Neural cell (in vitro differentiated cells): ENCODE results near the gene TMEM179B. TPM values are rescaled to one million over a fixed set of nuclear protein-coding genes. Genes with fewer than 3 reads are reported as not detected.

Source experiments
- H2AFZ ChIP-seq: fragments of 200-600, 300-800 bp; sonication (generic), shearing (Covaris generic); 2 replicates; pipeline ENCODE4 v1.6.0; 2014; ENCODE audit warnings: low read depth, mild to moderate bottlenecking, antibody characterized with exemption, low read length, moderate library complexity
- H3F3A ChIP-seq: fragments of 200-600 bp; shearing (Covaris generic); 2 replicates; pipeline ENCODE4 v1.6.1; 2016; ENCODE audit warnings: mild to moderate bottlenecking, moderate library complexity, mixed read lengths, antibody characterized with exemption, low read length; ENCODE audit not compliant: insufficient read depth, poor library complexity, severe bottlenecking
- H3K27ac ChIP-seq: fragments of 200-600, 300-800 bp; sonication (generic), shearing (Covaris generic); 2 replicates; pipeline ENCODE4 v1.5.1; 2014; ENCODE audit warnings: mild to moderate bottlenecking, low read length, moderate library complexity
- H3K27me3 ChIP-seq: fragments of 300-800, 200-600 bp; sonication (generic), shearing (Covaris generic); 2 replicates; pipeline ENCODE4 v1.6.0; 2014; ENCODE audit warnings: mild to moderate bottlenecking, low read depth, low read length, moderate library complexity; ENCODE audit not compliant: insufficient read depth
- H3K36me3 ChIP-seq: fragments of 300-800, 200-600 bp; sonication (generic), shearing (Covaris generic); 2 replicates; pipeline ENCODE4 v1.5.1; 2014; ENCODE audit warnings: mild to moderate bottlenecking, antibody characterized with exemption, low read length, moderate library complexity; ENCODE audit not compliant: insufficient read depth
- H3K4me2 ChIP-seq: fragments of 300-800, 200-600 bp; sonication (generic), shearing (Covaris generic); 2 replicates; pipeline ENCODE4 v1.6.0; 2014; ENCODE audit warnings: mild to moderate bottlenecking, low read length
- H3K4me3 ChIP-seq: fragments of 300-800, 200-600 bp; sonication (generic), shearing (Covaris generic); 2 replicates; pipeline ENCODE4 v1.5.1; 2014; ENCODE audit warnings: mild to moderate bottlenecking, low read length, moderate library complexity
- H3K79me2 ChIP-seq: fragments of 200-600 bp; shearing (Covaris generic); replicated peaks from 2 replicates; pipeline ENCODE4 v1.6.0; 2014; ENCODE audit warnings: mild to moderate bottlenecking, low read length, moderate library complexity; ENCODE audit not compliant: insufficient read depth
- H3K9ac ChIP-seq: fragments of 300-800, 200-600 bp; sonication (generic), shearing (Covaris generic); 2 replicates; pipeline ENCODE4 v1.6.1; 2016; ENCODE audit warnings: mild to moderate bottlenecking, low read length, mixed read lengths
- H3K9me2 ChIP-seq: fragments of 200-600 bp; shearing (Covaris generic); 2 replicates; pipeline ENCODE4 v1.6.1; 2016; ENCODE audit warnings: mild to moderate bottlenecking, low read length, mixed read lengths; ENCODE audit not compliant: insufficient read depth
- H3K9me3 ChIP-seq: fragments of 200-600, 300-800 bp; sonication (generic), shearing (Covaris generic); 2 replicates; pipeline ENCODE4 v1.6.1; 2016; ENCODE audit warnings: mild to moderate bottlenecking, mixed run types, low read length, moderate library complexity, mixed read lengths
- H4K20me1 ChIP-seq: fragments of 200-600 bp; shearing (Covaris generic); 2 replicates; pipeline ENCODE4 v1.6.1; 2016; ENCODE audit warnings: mild to moderate bottlenecking, mixed run types; ENCODE audit not compliant: insufficient read depth
- EP300 ChIP-seq: fragments of 450-650 bp; conservative IDR thresholded peaks from 2 replicates; pipeline ENCODE4 v1.6.1; 2014; ENCODE audit warnings: antibody characterized with exemption, mild to moderate bottlenecking, moderate library complexity; ENCODE audit not compliant: poor library complexity, severe bottlenecking
- EZH2 ChIP-seq: fragments of 200-600, 300-800 bp; shearing (Covaris generic), sonication (generic); IDR thresholded peaks from 2 replicates; pipeline ENCODE4 v1.6.1; 2014; ENCODE audit warnings: antibody characterized with exemption, low read length, borderline replicate concordance, mild to moderate bottlenecking; ENCODE audit not compliant: insufficient read depth, poor library complexity, severe bottlenecking
- MXI1 ChIP-seq: fragments of 450-650 bp; conservative IDR thresholded peaks from 2 replicates; pipeline ENCODE4 v1.6.1; 2014; ENCODE audit warnings: antibody characterized with exemption, mild to moderate bottlenecking; ENCODE audit not compliant: poor library complexity, severe bottlenecking
- POLR2AphosphoS5 ChIP-seq: IDR thresholded peaks from 2 replicates; pipeline ENCODE4 v1.6.1; 2012
- RAD21 ChIP-seq: fragments of 450-650 bp; conservative IDR thresholded peaks from 2 replicates; pipeline ENCODE4 v1.6.1; 2014; ENCODE audit warnings: antibody characterized with exemption, mild to moderate bottlenecking, moderate library complexity
- REST ChIP-seq: IDR thresholded peaks from 2 replicates; pipeline ENCODE4 v1.6.1; 2012; ENCODE audit warnings: borderline replicate concordance
- SMC3 ChIP-seq: fragments of 450-650 bp; conservative IDR thresholded peaks from 2 replicates; pipeline ENCODE4 v1.6.1; 2014; ENCODE audit warnings: antibody characterized with exemption, mild to moderate bottlenecking, moderate library complexity; ENCODE audit not compliant: poor library complexity
- TAF1 ChIP-seq: IDR thresholded peaks from 2 replicates; pipeline ENCODE4 v1.6.1; 2012; ENCODE audit warnings: low read depth
- polyA plus RNA-seq: library from polyadenylated mRNA; depleted of rRNA; stranded (reverse); fragments of >200 nt; gene quantifications from 2 replicates; pipeline ENCODE4 v1.2.3, GENCODE V29; 2014
- TF ChIP-seq, protein P1 (sequence below): fragments of 450-650 bp; IDR thresholded peaks from 2 replicates; pipeline ENCODE4 v1.5.1; 2014; ENCODE audit warnings: antibody characterized with exemption, mild to moderate bottlenecking, moderate library complexity; ENCODE audit not compliant: poor library complexity, severe bottlenecking

The TMEM179B gene
- polyA plus RNA-seq, 1 donor from 2014 or later: 24.5 TPM

DNA sequence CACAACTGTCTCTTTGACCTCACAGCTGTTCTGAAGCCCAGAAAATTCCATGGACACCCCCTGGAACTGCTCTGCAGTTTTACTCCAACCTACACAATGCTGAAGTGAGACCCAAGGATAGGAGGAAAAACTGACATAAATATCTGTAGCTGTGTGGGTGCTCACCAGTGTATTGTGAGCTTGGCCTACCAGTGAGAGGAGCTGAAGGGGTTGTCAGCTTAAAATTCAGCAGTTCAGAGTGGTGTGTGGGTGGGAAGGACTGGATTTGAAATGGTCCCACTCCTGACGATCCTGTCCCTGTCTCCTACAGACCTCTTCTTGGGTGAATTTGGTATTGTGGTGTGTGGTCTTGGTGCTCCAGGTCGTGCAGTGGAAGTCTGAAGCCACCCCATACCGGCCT, 2.4 kb downstream of the TMEM179B start (continued):
- TF ChIP-seq, protein P1, sequence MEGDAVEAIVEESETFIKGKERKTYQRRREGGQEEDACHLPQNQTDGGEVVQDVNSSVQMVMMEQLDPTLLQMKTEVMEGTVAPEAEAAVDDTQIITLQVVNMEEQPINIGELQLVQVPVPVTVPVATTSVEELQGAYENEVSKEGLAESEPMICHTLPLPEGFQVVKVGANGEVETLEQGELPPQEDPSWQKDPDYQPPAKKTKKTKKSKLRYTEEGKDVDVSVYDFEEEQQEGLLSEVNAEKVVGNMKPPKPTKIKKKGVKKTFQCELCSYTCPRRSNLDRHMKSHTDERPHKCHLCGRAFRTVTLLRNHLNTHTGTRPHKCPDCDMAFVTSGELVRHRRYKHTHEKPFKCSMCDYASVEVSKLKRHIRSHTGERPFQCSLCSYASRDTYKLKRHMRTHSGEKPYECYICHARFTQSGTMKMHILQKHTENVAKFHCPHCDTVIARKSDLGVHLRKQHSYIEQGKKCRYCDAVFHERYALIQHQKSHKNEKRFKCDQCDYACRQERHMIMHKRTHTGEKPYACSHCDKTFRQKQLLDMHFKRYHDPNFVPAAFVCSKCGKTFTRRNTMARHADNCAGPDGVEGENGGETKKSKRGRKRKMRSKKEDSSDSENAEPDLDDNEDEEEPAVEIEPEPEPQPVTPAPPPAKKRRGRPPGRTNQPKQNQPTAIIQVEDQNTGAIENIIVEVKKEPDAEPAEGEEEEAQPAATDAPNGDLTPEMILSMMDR: no peak

DNA sequence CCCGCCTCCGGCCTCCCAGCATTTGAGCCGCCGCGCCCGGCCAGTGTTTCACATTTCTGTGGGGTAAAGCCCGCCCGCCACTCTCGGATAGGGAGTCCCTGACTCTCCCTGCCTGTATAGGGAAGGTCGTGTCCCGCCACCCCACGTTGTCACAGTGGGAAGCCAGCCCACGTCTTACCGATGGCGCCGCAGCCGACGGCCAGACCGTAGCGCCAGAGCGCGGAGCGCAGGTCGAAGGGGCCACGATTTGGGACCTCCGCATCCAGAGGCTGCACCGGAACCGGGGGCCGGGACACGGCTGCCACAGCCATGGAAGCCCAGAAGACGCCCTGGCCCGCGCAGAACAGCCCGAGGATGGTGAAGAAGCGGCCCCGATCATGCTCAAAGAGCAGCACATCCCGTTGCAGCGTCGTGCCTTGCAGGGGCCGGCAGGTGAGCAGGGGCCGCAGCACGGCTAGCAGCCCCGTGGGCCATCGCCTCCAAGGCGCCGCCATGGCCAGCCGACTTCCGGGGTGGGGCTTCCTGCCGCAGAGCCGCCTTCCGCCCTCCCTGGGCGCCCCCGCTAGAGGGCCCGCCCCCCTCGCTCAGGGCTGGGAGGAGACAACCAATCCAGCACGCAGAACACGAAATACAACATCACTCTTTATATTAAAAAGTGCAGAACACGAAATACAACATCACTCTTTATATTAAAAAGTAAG, 4.4 kb downstream of the TMEM179B start, which contains the start of gene TMEM223:
Gene TMEM223 (minus strand): TSS at position 506 of the 701 bp plus-strand sequence. CDS start 12 bp downstream, at position 494.
- Histone ChIP-seq H2AFZ (no peak within 1 kb of the TSS), H3K27ac (peak within 1 kb of the TSS; percentile 58), H3F3A (peaks cover 3% of the 10 kb centered on the region), H3K9me3 (no peaks in the 10 kb centered on the region), H3K9ac (peak within 1 kb of the TSS; percentile 75), H3K4me3 (peak within 1 kb of the TSS; percentile 93), H3K9me2 (no peaks in the 10 kb centered on the region), H3K27me3 (no peaks in the 10 kb centered on the region), H4K20me1 (no peaks in the 10 kb centered on the region), H3K79me2 (peaks cover 10% of the 10 kb centered on the region), H3K36me3 (no peaks in the 10 kb centered on the region), H3K4me2 (peak within 1 kb of the TSS; percentile 59)
- TF ChIP-seq POLR2AphosphoS5: peak; percentile 82
- peak; percentile 92 for TF ChIP-seq MXI1
- TF ChIP-seq EP300: no peak
- no peak for TF ChIP-seq RAD21

DNA sequence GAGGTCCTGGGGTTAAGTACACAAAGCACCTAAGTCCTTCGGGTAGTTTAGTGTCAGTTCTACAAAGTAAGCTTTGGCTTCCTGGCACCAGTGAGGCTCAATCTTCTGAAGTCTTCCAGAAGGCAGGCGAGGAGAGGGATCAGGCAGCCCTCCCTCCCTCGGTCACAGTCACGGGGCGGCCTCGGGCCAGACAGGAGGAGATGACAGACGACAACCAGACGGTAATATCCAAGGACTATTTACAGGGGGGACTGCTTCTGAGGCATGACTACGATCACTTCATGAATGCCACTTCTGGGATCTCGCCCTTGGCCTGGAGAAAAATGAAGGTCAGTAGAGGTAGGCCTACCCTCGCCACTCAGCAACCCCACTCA, 5.0 kb downstream of the TMEM179B start:
- H2AFZ ChIP-seq: no peak overlapping the region
- H3K79me2 ChIP-seq: peaks cover 10% of the 10 kb centered on the region
- no peaks in the 10 kb centered on the region for H4K20me1 ChIP-seq
- peak overlapping the region; percentile 75 for H3K9ac ChIP-seq
- H3K36me3 ChIP-seq: no peaks in the 10 kb centered on the region
- no peaks in the 10 kb centered on the region for H3K9me2 ChIP-seq
- no peaks in the 10 kb centered on the region for H3K9me3 ChIP-seq
- H3K27me3 ChIP-seq: no peaks in the 10 kb centered on the region
- H3K27ac ChIP-seq: no peak overlapping the region
- TF ChIP-seq TAF1 (no peak), EP300 (no peak), RAD21 (no peak), REST (no peak), EZH2 (no peak), POLR2AphosphoS5 (no peak), SMC3 (no peak), MXI1 (no peak)
- TF ChIP-seq, protein P1: no peak
- peaks cover 3% of the 10 kb centered on the region for H3F3A ChIP-seq
- peak overlapping the region; percentile 59 for H3K4me2 ChIP-seq
- H3K4me3 ChIP-seq: peak overlapping the region; percentile 93
